Glutamatergic neuron (in vitro differentiated cells): ENCODE data around the gene TRIM33. TPM values are rescaled to one million over a fixed set of nuclear protein-coding genes. Genes with fewer than 3 reads are reported as not detected.

Experiments
- DNase-seq: peaks from one replicate; pipeline ENCODE4 v3.0.0; 2022
- H3K27ac Mint-ChIP-seq: one replicate; pipeline ENCODE4 v1.8.0; 2020; ENCODE audit warnings: mild to moderate bottlenecking, mixed read lengths, inconsistent platforms; ENCODE audit not compliant: unreplicated experiment
- H3K27me3 Mint-ChIP-seq: one replicate; pipeline ENCODE4 v1.8.0; 2020; ENCODE audit warnings: mild to moderate bottlenecking, moderate library complexity, mixed read lengths, inconsistent platforms; ENCODE audit not compliant: unreplicated experiment
- H3K36me3 Mint-ChIP-seq: one replicate; pipeline ENCODE4 v1.8.0; 2020; ENCODE audit warnings: mild to moderate bottlenecking, mixed read lengths, inconsistent platforms; ENCODE audit not compliant: unreplicated experiment
- H3K4me1 Mint-ChIP-seq: one replicate; pipeline ENCODE4 v1.8.0; 2020; ENCODE audit warnings: mild to moderate bottlenecking, low read depth, mixed read lengths, inconsistent platforms; ENCODE audit not compliant: unreplicated experiment
- H3K4me3 Mint-ChIP-seq: one replicate; pipeline ENCODE4 v1.8.0; 2020; ENCODE audit warnings: mild to moderate bottlenecking, mixed read lengths, inconsistent platforms; ENCODE audit not compliant: unreplicated experiment
- H3K9me3 Mint-ChIP-seq: one replicate; pipeline ENCODE4 v1.8.0; 2020; ENCODE audit warnings: mild to moderate bottlenecking, moderate library complexity, mixed read lengths, inconsistent platforms; ENCODE audit not compliant: unreplicated experiment
- total RNA-seq: library from RNA; stranded (reverse); fragmentation: NEBNext Ultra II Directional; extraction: Animal tissue kit (Norgen Biotek cat#: 25700); gene quantifications from one replicate; pipeline ENCODE4 v1.2.1, GENCODE V29; 2021; ENCODE audit not compliant: unreplicated experiment
- TF ChIP-seq, protein P1 (sequence below): fragments of 200-600 bp; sonication (generic); IDR thresholded peaks from one replicate; pipeline ENCODE4 v1.5.0; 2021; ENCODE audit not compliant: partially characterized antibody, unreplicated experiment

Gene TRIM33
- total RNA-seq, 1 donor from 2014 or later: 69.3 TPM

DNA sequence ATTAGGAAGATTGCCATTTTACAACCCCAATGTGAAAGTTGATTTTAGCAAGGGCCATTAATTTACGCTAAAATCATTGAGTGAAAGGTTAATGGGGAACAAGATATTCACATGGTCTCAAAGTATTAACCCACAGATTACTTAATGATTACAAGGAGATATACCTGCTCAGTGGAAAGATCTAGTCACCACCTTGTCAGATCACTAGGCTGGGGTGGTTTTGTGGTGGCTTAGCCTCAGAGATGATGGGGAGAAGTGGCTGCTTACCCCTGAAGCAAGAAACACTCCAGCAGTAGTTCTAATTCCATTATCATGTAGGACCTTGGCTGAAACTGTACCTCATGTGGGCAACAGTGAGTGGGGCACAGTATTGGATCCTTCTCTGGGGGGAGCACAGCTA lies 20.1 kb upstream of the TRIM33 start:
- no peaks in the 10 kb centered on the region for H3K4me1 Mint-ChIP-seq
- H3K27me3 Mint-ChIP-seq: no peaks in the 10 kb centered on the region
- no peak overlapping the region for H3K27ac Mint-ChIP-seq
- peaks cover under 1% of the 10 kb centered on the region for H3K36me3 Mint-ChIP-seq
- no peak for DNase-seq
- no peak overlapping the region for H3K4me3 Mint-ChIP-seq
- peaks cover 2% of the 10 kb centered on the region for H3K9me3 Mint-ChIP-seq
- TF ChIP-seq, protein P1, sequence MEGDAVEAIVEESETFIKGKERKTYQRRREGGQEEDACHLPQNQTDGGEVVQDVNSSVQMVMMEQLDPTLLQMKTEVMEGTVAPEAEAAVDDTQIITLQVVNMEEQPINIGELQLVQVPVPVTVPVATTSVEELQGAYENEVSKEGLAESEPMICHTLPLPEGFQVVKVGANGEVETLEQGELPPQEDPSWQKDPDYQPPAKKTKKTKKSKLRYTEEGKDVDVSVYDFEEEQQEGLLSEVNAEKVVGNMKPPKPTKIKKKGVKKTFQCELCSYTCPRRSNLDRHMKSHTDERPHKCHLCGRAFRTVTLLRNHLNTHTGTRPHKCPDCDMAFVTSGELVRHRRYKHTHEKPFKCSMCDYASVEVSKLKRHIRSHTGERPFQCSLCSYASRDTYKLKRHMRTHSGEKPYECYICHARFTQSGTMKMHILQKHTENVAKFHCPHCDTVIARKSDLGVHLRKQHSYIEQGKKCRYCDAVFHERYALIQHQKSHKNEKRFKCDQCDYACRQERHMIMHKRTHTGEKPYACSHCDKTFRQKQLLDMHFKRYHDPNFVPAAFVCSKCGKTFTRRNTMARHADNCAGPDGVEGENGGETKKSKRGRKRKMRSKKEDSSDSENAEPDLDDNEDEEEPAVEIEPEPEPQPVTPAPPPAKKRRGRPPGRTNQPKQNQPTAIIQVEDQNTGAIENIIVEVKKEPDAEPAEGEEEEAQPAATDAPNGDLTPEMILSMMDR: no peak

DNA sequence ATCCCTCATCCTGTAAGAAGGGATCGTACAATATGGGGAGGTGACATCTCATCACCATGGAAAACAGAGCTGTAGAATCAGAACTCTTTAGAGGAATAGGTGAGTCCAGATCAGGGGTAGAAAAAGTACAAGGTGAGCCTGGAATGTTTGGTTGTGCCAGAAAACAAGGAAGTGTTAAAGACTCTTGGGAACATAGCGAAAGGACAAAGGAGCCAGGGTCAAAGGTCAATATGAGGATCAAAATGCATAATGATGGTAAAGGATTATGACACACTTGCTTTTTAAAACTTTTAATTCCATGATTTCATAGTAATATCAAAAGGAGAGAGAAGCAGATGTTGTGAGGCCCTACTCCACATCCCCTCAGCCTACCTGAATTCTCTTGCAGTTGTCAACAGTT lies 19.2 kb upstream of the TRIM33 start:
- Mint-ChIP-seq H3K27me3 (no peaks in the 10 kb centered on the region), H3K4me3 (no peak overlapping the region), H3K27ac (no peak overlapping the region), H3K4me1 (no peaks in the 10 kb centered on the region), H3K9me3 (peaks cover 2% of the 10 kb centered on the region), H3K36me3 (no peaks in the 10 kb centered on the region)
- no peak for DNase-seq
- TF ChIP-seq, protein P1: no peak

DNA sequence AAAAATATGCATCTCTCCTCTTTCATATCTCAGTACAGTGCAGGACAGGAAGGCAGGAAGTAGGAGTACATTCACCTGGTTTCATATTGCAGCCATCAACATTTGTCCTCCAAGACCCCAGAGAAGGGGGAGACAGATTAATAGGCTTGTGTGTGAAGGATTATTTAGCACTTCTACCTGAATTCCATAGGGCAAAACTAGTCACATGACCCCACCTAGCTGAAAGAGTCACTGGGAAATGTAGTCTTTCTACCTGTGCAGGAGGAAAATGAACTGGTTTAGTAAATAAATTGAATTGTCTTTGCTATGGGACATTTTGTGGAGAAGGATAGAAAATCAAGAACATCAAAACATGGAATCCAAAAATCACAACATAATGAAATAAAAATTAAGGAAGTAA lies 13.9 kb upstream of the TRIM33 start:
- H3K9me3 Mint-ChIP-seq: no peaks in the 10 kb centered on the region
- TF ChIP-seq, protein P1: no peak
- no peak overlapping the region for H3K27ac Mint-ChIP-seq
- H3K36me3 Mint-ChIP-seq: no peaks in the 10 kb centered on the region
- no peak for DNase-seq
- H3K4me3 Mint-ChIP-seq: no peak overlapping the region
- H3K4me1 Mint-ChIP-seq: no peaks in the 10 kb centered on the region
- H3K27me3 Mint-ChIP-seq: no peaks in the 10 kb centered on the region

DNA sequence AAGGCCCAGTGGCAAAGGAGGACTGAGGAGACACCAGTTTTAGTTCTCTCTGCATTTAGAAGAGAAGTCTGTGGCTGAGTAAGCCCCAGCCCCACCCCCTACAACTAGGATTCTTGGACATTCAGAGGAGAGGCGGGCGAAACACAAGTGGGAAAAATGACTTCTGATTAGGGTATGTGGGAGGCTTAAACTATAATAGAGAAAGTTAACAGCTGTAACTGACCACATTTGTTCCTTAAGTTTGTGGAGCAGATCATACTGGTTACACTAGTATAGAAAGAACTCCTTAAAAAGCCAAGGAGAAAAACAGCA lies 11.2 kb upstream of the TRIM33 start:
- Mint-ChIP-seq H3K4me1 (no peaks in the 10 kb centered on the region), H3K27me3 (no peaks in the 10 kb centered on the region), H3K27ac (no peak overlapping the region), H3K36me3 (no peaks in the 10 kb centered on the region), H3K4me3 (no peak overlapping the region), H3K9me3 (no peaks in the 10 kb centered on the region)
- TF ChIP-seq, protein P1: no peak
- DNase-seq: no peak

DNA sequence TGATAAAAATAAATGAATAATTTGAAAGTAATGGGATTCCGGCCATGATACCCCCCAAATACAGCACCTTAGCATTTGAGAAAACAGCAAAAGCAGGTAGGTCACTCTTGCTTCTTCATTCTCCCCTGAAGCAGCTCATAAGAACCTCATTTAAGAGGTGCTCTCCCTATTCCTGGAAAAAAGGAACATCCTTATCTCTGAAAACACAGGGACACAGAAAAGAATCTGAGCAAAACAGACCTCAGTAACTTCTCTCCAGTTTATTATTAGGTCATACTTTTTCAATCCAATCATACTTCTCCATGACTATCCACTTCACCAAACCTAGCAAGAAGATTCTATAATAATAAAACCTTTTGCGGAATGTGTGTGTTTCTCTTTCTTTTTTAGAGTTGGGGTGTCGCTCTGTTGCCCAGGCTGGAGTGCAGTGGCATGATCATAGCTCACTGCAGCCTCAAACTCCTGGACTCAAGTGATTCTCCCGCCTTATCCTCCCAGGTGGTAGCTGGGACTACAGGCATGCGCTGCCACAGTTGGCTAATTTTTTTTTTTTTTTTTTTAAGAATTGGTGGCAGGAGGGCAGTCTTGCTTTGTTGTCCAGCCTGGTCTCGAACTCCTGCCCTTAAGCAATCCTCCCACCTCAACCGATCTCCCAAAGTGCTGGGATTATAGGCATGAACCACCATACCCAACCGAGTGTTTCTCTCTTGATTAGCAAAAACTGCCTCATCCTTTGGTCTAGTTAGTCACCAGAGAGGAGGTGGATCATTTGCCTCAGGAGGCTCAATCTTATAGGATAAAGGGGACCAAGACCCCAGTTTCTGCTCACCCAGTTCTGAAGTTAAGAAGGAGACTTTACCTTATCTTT lies 10.6 kb upstream of the TRIM33 start:
- no peak overlapping the region for H3K4me3 Mint-ChIP-seq
- no peak overlapping the region for H3K27ac Mint-ChIP-seq
- TF ChIP-seq, protein P1: no peak
- no peaks in the 10 kb centered on the region for H3K9me3 Mint-ChIP-seq
- no peaks in the 10 kb centered on the region for H3K36me3 Mint-ChIP-seq
- no peak for DNase-seq
- no peaks in the 10 kb centered on the region for H3K4me1 Mint-ChIP-seq
- no peaks in the 10 kb centered on the region for H3K27me3 Mint-ChIP-seq
